ENCODE results near the gene KCNE5.
"Not testable (repeated sequence)": the region's sequence is repeated elsewhere in the genome, so short reads cannot be mapped to it uniquely, and the experiment has no call there.

The KCNE5 gene

GRCh38 chrX:109601486-109601885, 23.5 kb downstream of the KCNE5 start:
- no peak for TF ChIP-seq CTCF (conservative IDR thresholded peaks at IDR 0.05; ENCODE audit: low read length)
- H3K4me3 ChIP-seq (ENCODE audit: low read length), result no peak overlapping the region

DNA sequence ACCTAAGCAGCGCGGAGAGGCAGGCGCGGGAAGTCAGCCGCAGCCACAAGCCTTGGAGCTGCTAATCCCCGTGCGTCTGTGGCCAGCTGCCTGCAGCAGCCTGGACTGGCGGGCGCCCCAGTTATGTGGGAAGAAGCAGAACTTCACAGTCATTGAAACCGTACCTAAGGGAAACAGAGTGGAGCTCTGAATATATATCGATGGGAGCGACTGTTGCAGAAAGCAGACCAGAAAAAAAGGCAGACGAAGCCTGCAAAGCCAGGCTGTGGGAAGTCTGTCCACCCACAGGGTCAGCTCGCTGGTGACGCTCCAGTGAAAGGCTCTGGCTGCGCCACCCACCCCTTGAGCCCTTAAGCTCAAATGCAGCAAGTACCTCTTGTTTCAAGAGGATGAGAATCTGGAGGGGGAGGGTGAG, 24.7 kb downstream of the KCNE5 start:
- no peak for TF ChIP-seq CTCF (conservative IDR thresholded peaks at IDR 0.05; ENCODE audit: low read length)
- DNase-seq (ENCODE audit: low read depth), result peak; percentile 16
- H3K4me3 ChIP-seq (ENCODE audit: low read length), result no peak overlapping the region

More at GRCh38 chrX:109601486-109601885, 23.5 kb downstream of the KCNE5 start:
- DNase-seq (ENCODE audit: low read depth), result no peak

- no peak for DNase-seq (ENCODE audit: low read depth)
- H3K4me3 ChIP-seq (ENCODE audit: low read length), result no peak overlapping the region
- no peak for TF ChIP-seq CTCF (conservative IDR thresholded peaks at IDR 0.05; ENCODE audit: low read length)
Observed at GRCh38 chrX:109596015-109596414, 29.0 kb downstream of the KCNE5 start.

GRCh38 chrX:109590176-109590575, 34.8 kb downstream of the KCNE5 start:
- H3K4me3 ChIP-seq (ENCODE audit: low read length), result no peak overlapping the region

GRCh38 chrX:109585488-109585887, 39.5 kb downstream of the KCNE5 start:
- H3K4me3 ChIP-seq (ENCODE audit: low read length), result no peak overlapping the region
- DNase-seq (ENCODE audit: low read depth), result no peak
- no peak for TF ChIP-seq CTCF (conservative IDR thresholded peaks at IDR 0.05; ENCODE audit: low read length)

More at GRCh38 chrX:109590176-109590575, 34.8 kb downstream of the KCNE5 start:
- DNase-seq (ENCODE audit: low read depth), result no peak
- TF ChIP-seq CTCF (conservative IDR thresholded peaks at IDR 0.05; ENCODE audit: low read length), result no peak

- no peak for TF ChIP-seq CTCF (conservative IDR thresholded peaks at IDR 0.05; ENCODE audit: low read length)
- H3K4me3 ChIP-seq (ENCODE audit: low read length), result no peak overlapping the region
Observed at GRCh38 chrX:109578916-109579315, 46.1 kb downstream of the KCNE5 start.

DNA sequence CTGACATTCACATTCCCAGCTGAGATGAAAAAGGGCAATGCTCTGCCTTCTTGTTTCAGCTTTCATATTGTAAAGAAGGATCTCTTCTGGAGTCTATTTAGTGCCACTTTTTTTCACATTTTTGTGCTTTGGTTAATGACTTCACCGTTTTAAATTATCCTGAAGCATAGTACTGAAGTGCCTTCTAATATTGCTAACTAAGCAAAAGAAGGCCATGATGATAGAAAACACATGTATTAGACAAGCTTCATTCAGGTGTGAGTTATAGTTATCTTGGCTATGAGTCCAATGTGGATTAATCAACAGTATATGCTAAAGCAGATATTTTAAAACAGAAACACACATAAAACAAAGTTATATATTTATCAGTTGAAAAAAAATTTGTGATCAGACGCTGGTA, 47.9 kb downstream of the KCNE5 start:
- no peak for TF ChIP-seq CTCF (conservative IDR thresholded peaks at IDR 0.05; ENCODE audit: low read length)
- no peak overlapping the region for H3K4me3 ChIP-seq (ENCODE audit: low read length)
- DNase-seq (ENCODE audit: low read depth), result no peak

More at GRCh38 chrX:109578916-109579315, 46.1 kb downstream of the KCNE5 start:
- DNase-seq (ENCODE audit: low read depth), result no peak

DNA sequence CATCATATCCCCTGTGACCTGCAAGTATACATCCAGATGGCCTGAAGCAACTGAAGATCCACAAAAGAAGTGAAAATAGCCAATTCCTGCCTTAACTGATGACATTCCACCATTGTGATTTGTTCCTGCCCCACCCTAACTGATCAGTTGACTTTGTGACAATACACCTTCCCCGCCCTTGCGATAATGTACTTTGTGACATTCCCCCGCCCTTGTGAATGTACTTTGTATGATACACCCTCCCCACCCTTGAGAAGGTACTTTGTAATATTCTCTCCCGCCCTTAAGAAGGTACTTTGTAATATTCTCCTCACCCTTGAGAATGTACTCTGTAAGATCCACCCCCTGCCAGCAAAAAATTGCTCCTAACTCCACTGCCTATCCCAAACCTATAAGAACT, 48.9 kb downstream of the KCNE5 start:
- not testable (repeated sequence) for H3K4me3 ChIP-seq (ENCODE audit: low read length); DNase-seq (ENCODE audit: low read depth)

All from AG10803 (cell line).